Measurements from ENCODE around the gene ARHGAP26. TPM values are rescaled to one million over a fixed set of nuclear protein-coding genes. Genes with fewer than 3 reads are reported as not detected.

Gene ARHGAP26
- total RNA-seq, 4 donors from 2014 or later = 11.1 to 36.1 (median 21.8) TPM

GRCh38 chr5:143197260-143197656, 427.1 kb downstream of the ARHGAP26 start:
- Histone ChIP-seq H3K36me3 (no peaks in the 10 kb centered on the region), H3K4me1 (peaks cover 7% of the 10 kb centered on the region), H3K4me3 (no peak overlapping the region), H3K27ac (no peak overlapping the region), H3K27me3 (no peaks in the 10 kb centered on the region), H3K9me3 (no peaks in the 10 kb centered on the region)
- TF ChIP-seq POLR2AphosphoS5 (IDR thresholded peaks at IDR 0.05) = no peak
- TF ChIP-seq EP300 (IDR thresholded peaks at IDR 0.05) = no peak
- DNase-seq (ENCODE audit: low spot score in 2 of 2) = no peak

- Histone ChIP-seq H3K36me3 (no peaks in the 10 kb centered on the region), H3K4me3 (no peak overlapping the region), H3K4me1 (peaks cover 7% of the 10 kb centered on the region), H3K9me3 (peaks cover 3% of the 10 kb centered on the region), H3K27ac (no peak overlapping the region), H3K27me3 (no peaks in the 10 kb centered on the region)
- WGBS = 79% methylated on average over 4 of the region's 4 CpGs
- no peak for DNase-seq (ENCODE audit: low spot score in 2 of 2)
- TF ChIP-seq POLR2A (IDR thresholded peaks at IDR 0.05) (no peak), CTCF (IDR thresholded peaks at IDR 0.05) (no peak), EP300 (IDR thresholded peaks at IDR 0.05) (no peak)
These were observed 428.2 kb downstream of the ARHGAP26 start for GRCh38 chr5:143198332-143198731.

- Histone ChIP-seq H3K4me3 (no peak overlapping the region), H3K27me3 (no peaks in the 10 kb centered on the region), H3K9me3 (peaks cover 3% of the 10 kb centered on the region), H3K27ac (no peak overlapping the region), H3K36me3 (no peaks in the 10 kb centered on the region), H3K4me1 (peaks cover 7% of the 10 kb centered on the region)
- no peak for DNase-seq (ENCODE audit: low spot score in 2 of 2)
- 87% methylated on average over 1 of the region's 1 CpG for WGBS
- TF ChIP-seq EP300 (IDR thresholded peaks at IDR 0.05) (no peak), POLR2AphosphoS5 (IDR thresholded peaks at IDR 0.05) (no peak), POLR2A (IDR thresholded peaks at IDR 0.05) (no peak), CTCF (IDR thresholded peaks at IDR 0.05) (no peak)
These were observed 429.0 kb downstream of the ARHGAP26 start for GRCh38 chr5:143199161-143199560.

- H3K27me3 ChIP-seq = no peaks in the 10 kb centered on the region
- H3K36me3 ChIP-seq = no peaks in the 10 kb centered on the region
- TF ChIP-seq CTCF (IDR thresholded peaks at IDR 0.05) = no peak
- TF ChIP-seq EP300 (IDR thresholded peaks at IDR 0.05) = no peak
- TF ChIP-seq POLR2AphosphoS5 (IDR thresholded peaks at IDR 0.05) = no peak
- no peak for TF ChIP-seq POLR2A (IDR thresholded peaks at IDR 0.05)
- no peak overlapping the region for H3K27ac ChIP-seq
- peaks cover 3% of the 10 kb centered on the region for H3K9me3 ChIP-seq
- no peak overlapping the region for H3K4me3 ChIP-seq
- peaks cover 9% of the 10 kb centered on the region for H3K4me1 ChIP-seq
- DNase-seq (ENCODE audit: low spot score in 2 of 2) = no peak
- 85% methylated on average over 2 of the region's 2 CpGs for WGBS
These were observed 429.7 kb downstream of the ARHGAP26 start for GRCh38 chr5:143199843-143200242.

- H3K4me1 ChIP-seq = peaks cover 12% of the 10 kb centered on the region
- 64% methylated on average over 1 of the region's 1 CpG for WGBS
These were observed 430.7 kb downstream of the ARHGAP26 start for GRCh38 chr5:143200781-143201398.

More at GRCh38 chr5:143200781-143201398, 430.7 kb downstream of the ARHGAP26 start:
- Histone ChIP-seq H3K4me3 (no peak overlapping the region), H3K27me3 (no peaks in the 10 kb centered on the region), H3K36me3 (no peaks in the 10 kb centered on the region), H3K9me3 (peaks cover 3% of the 10 kb centered on the region), H3K27ac (no peak overlapping the region)
- no peak for TF ChIP-seq EP300 (IDR thresholded peaks at IDR 0.05)
- TF ChIP-seq POLR2AphosphoS5 (IDR thresholded peaks at IDR 0.05) = no peak
- TF ChIP-seq POLR2A (IDR thresholded peaks at IDR 0.05) = no peak
- no peak for TF ChIP-seq CTCF (IDR thresholded peaks at IDR 0.05)
- no peak for DNase-seq (ENCODE audit: low spot score in 2 of 2)
